Panc1 (cell line): ENCODE data around the gene EMX1.

Experiments
- POLR2AphosphoS5 ChIP-seq: IDR thresholded peaks from 2 replicates; pipeline ENCODE4 v1.6.1; 2012; ENCODE audit warnings: mild to moderate bottlenecking, low read depth, low read length, moderate library complexity
- SIN3A ChIP-seq: IDR thresholded peaks from 2 replicates; pipeline ENCODE4 v1.6.1; 2012; ENCODE audit warnings: low read depth, mild to moderate bottlenecking, low read length, moderate library complexity, borderline replicate concordance; ENCODE audit not compliant: insufficient read depth
- TF ChIP-seq, protein P1 (sequence below): fragments of 450-650 bp; IDR thresholded peaks from 2 replicates; pipeline ENCODE4 v1.5.1; 2017; ENCODE audit warnings: mild to moderate bottlenecking
- TF ChIP-seq, protein P2 (sequence below), 2 experiments: IDR thresholded peaks; 2 replicates each; pipeline ENCODE4 v1.6.1; 2011 to 2012; ENCODE audit warnings: low read depth in 2 of 2, control low read depth in 1 of 2, low read length in 1 of 2, mild to moderate bottlenecking in 1 of 2, moderate library complexity in 1 of 2; ENCODE audit not compliant: insufficient read depth in 1 of 2

DNA sequence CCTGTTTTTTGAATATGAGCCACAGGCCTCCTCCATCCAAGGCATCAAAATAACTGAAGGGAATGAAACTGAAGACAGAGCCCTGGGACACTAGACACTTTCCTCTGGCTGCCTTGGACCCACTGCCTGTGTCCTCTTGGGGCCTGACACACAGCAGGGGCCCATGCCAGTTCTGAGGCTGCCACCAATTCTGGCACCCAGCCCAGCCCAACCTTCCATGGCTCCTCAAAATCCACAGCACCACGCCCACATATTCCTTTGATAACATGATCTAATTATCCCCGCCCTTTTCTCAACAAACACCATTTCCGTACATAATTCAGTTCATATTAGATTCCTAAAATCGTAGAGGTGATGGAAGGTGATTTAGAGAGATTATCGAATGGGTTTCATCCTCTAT is 64.2 kb downstream of the EMX1 start:
- TF ChIP-seq, protein P1, sequence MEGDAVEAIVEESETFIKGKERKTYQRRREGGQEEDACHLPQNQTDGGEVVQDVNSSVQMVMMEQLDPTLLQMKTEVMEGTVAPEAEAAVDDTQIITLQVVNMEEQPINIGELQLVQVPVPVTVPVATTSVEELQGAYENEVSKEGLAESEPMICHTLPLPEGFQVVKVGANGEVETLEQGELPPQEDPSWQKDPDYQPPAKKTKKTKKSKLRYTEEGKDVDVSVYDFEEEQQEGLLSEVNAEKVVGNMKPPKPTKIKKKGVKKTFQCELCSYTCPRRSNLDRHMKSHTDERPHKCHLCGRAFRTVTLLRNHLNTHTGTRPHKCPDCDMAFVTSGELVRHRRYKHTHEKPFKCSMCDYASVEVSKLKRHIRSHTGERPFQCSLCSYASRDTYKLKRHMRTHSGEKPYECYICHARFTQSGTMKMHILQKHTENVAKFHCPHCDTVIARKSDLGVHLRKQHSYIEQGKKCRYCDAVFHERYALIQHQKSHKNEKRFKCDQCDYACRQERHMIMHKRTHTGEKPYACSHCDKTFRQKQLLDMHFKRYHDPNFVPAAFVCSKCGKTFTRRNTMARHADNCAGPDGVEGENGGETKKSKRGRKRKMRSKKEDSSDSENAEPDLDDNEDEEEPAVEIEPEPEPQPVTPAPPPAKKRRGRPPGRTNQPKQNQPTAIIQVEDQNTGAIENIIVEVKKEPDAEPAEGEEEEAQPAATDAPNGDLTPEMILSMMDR, result no peak
- no peak for TF ChIP-seq SIN3A
- TF ChIP-seq, protein P2, sequence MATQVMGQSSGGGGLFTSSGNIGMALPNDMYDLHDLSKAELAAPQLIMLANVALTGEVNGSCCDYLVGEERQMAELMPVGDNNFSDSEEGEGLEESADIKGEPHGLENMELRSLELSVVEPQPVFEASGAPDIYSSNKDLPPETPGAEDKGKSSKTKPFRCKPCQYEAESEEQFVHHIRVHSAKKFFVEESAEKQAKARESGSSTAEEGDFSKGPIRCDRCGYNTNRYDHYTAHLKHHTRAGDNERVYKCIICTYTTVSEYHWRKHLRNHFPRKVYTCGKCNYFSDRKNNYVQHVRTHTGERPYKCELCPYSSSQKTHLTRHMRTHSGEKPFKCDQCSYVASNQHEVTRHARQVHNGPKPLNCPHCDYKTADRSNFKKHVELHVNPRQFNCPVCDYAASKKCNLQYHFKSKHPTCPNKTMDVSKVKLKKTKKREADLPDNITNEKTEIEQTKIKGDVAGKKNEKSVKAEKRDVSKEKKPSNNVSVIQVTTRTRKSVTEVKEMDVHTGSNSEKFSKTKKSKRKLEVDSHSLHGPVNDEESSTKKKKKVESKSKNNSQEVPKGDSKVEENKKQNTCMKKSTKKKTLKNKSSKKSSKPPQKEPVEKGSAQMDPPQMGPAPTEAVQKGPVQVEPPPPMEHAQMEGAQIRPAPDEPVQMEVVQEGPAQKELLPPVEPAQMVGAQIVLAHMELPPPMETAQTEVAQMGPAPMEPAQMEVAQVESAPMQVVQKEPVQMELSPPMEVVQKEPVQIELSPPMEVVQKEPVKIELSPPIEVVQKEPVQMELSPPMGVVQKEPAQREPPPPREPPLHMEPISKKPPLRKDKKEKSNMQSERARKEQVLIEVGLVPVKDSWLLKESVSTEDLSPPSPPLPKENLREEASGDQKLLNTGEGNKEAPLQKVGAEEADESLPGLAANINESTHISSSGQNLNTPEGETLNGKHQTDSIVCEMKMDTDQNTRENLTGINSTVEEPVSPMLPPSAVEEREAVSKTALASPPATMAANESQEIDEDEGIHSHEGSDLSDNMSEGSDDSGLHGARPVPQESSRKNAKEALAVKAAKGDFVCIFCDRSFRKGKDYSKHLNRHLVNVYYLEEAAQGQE (IDR thresholded peaks at IDR 0.05; ENCODE audit: insufficient read depth in 1 of 2, low read depth in 2 of 2, low read length in 1 of 2), result no peak
- no peak for TF ChIP-seq POLR2AphosphoS5
